GM12878 (cell line): ENCODE measurements around the gene HSD17B10. TPM values are rescaled to one million over a fixed set of nuclear protein-coding genes. Genes with fewer than 3 reads are reported as not detected.

Experiments
- ATAC-seq: fragments of 200-7000 bp; cut with Tn5 transposase; 3 replicates; pipeline ENCODE4 v1.9.1; 2020; ENCODE audit warnings: mild to moderate bottlenecking, moderate library complexity
- BruUV-seq: library from RNA; stranded (reverse); fragments of 400-500 nt; replicated peaks from 2 replicates; lab custom pipeline; 2021; lab: Mats Ljungman, UMichigan
- CTCF ChIA-PET: fragments of 300-600 bp; sonication (Branson Sonifier 250); formaldehyde crosslinking; extraction: SDS; loops from one replicate; lab custom pipeline; 2021; ENCODE audit warnings: inconsistent platforms; lab: Yijun Ruan, JAX
- POLR2A ChIA-PET: fragments of 350-600 bp; formaldehyde crosslinking; extraction: SDS; loops from one replicate; lab custom pipeline; 2021; ENCODE audit warnings: inconsistent platforms; lab: Charles Lee
- RAD21 ChIA-PET: fragments of 300-600 bp; sonication (Branson Sonifier 250); formaldehyde crosslinking; loops from one replicate; lab custom pipeline; 2023; ENCODE audit warnings: antibody characterized with exemption; ENCODE audit not compliant: unreplicated experiment; lab: Charles Lee
- SMC1A ChIA-PET: fragments of 300-600 bp; sonication (Branson Sonifier 250); formaldehyde crosslinking; loops from one replicate; lab custom pipeline; 2023; ENCODE audit not compliant: unreplicated experiment, uncharacterized antibody; lab: Charles Lee
- DNase-seq: peaks from one replicate; pipeline ENCODE4 v3.0.0-alpha.2; 2011; ENCODE audit warnings: low read depth, low spot score
- FAIRE-seq: peaks from 3 replicates; lab custom pipeline; 2011; peaks lifted over from hg19 to GRCh38; lab: Jason Lieb, UNC
- H2AFZ ChIP-seq: 2 replicates; pipeline ENCODE4 v1.6.0; 2011; ENCODE audit warnings: low read depth, low read length, control low read depth; ENCODE audit not compliant: control insufficient read depth
- H3K27ac ChIP-seq: 2 replicates; pipeline ENCODE4 v1.5.1; 2011; ENCODE audit warnings: control low read depth; ENCODE audit not compliant: control insufficient read depth, insufficient read depth
- H3K27me3 ChIP-seq, 2 experiments: replicated peaks in 1 of 2; 2 replicates each; pipeline versions ENCODE4 v1.6.0 to v1.6.1; 2011; ENCODE audit warnings: low read length in 1 of 2; ENCODE audit not compliant: control insufficient read depth in 2 of 2, insufficient read depth in 2 of 2
- H3K36me3 ChIP-seq, 2 experiments: 2 replicates each; pipeline ENCODE4 v1.5.1; 2011; ENCODE audit warnings: low read length in 1 of 2; ENCODE audit not compliant: control insufficient read depth in 2 of 2, insufficient read depth in 2 of 2
- H3K4me1 ChIP-seq: 2 replicates; pipeline ENCODE4 v1.6.1; 2011; ENCODE audit warnings: mild to moderate bottlenecking, low read length, moderate library complexity, mixed read lengths; ENCODE audit not compliant: control insufficient read depth, insufficient read depth
- H3K4me2 ChIP-seq: 2 replicates; pipeline ENCODE4 v1.6.0; 2011; ENCODE audit warnings: control low read depth; ENCODE audit not compliant: control insufficient read depth, insufficient read depth
- H3K4me3 ChIP-seq: fragments of 200-600 bp; sonication (generic); 2 replicates; pipeline ENCODE4 v1.5.1; 2016
- H3K79me2 ChIP-seq: 2 replicates; pipeline ENCODE4 v1.6.0; 2011; ENCODE audit warnings: low read length; ENCODE audit not compliant: control insufficient read depth, insufficient read depth
- H3K9ac ChIP-seq: 2 replicates; pipeline ENCODE4 v1.8.0; 2011; ENCODE audit warnings: low read length, control low read depth, mixed read lengths; ENCODE audit not compliant: control insufficient read depth, insufficient read depth
- H3K9me3 ChIP-seq: replicated peaks from 3 replicates; pipeline ENCODE4 v1.5.1; 2011; ENCODE audit warnings: mild to moderate bottlenecking, low read length; ENCODE audit not compliant: control insufficient read depth, insufficient read depth
- H4K20me1 ChIP-seq: 2 replicates; pipeline ENCODE4 v1.6.0; 2011; ENCODE audit not compliant: control insufficient read depth, insufficient read depth
- ASH2L ChIP-seq: fragments of 300-600, 200-600 bp; sonication (generic); IDR thresholded peaks from 2 replicates; pipeline ENCODE4 v1.6.1; 2017; ENCODE audit warnings: low read depth, mild to moderate bottlenecking, borderline replicate concordance
- ETV6 ChIP-seq, 2 experiments: fragments of 450-650 bp in 1 of 2; IDR thresholded peaks in 1 of 2; conservative IDR thresholded peaks in 1 of 2; 2 replicates each; pipeline ENCODE4 v1.6.1; 2014; ENCODE audit warnings: antibody characterized with exemption in 1 of 2, borderline replicate concordance in 1 of 2, low read depth in 1 of 2, mild to moderate bottlenecking in 1 of 2, moderate library complexity in 1 of 2
- FOXM1 ChIP-seq: IDR thresholded peaks from 2 replicates; pipeline ENCODE4 v1.6.1; 2012; ENCODE audit warnings: low read depth, mild to moderate bottlenecking, inconsistent platforms, low read length, moderate library complexity
- IKZF1 ChIP-seq: fragments of 450-650 bp; conservative IDR thresholded peaks from 2 replicates; pipeline ENCODE4 v1.6.1; 2017; ENCODE audit warnings: antibody characterized with exemption, mild to moderate bottlenecking
- KAT2A ChIP-seq: conservative IDR thresholded peaks from 2 replicates; pipeline ENCODE4 v1.6.1; 2011; ENCODE audit warnings: low read depth, low read length; ENCODE audit not compliant: control insufficient read depth
- KLF5 ChIP-seq: fragments of 450-650 bp; IDR thresholded peaks from 2 replicates; pipeline ENCODE4 v1.6.1; 2014; ENCODE audit warnings: mild to moderate bottlenecking; ENCODE audit not compliant: partially characterized antibody
- RCOR1 ChIP-seq: conservative IDR thresholded peaks from 2 replicates; pipeline ENCODE4 v1.6.1; 2012; ENCODE audit warnings: low read depth, low read length, improper control_type of control experiment
- ZSCAN29 ChIP-seq: fragments of 450-650 bp; IDR thresholded peaks from 2 replicates; pipeline ENCODE4 v1.6.1; 2017; ENCODE audit warnings: mild to moderate bottlenecking, moderate library complexity
- WGBS: methylation state at CpG from one replicate; pipeline ENCODE4 v1.1.6; 2016; ENCODE audit warnings: low lambda C conversion rate; ENCODE audit not compliant: insufficient replicate concordance, insufficient coverage; ENCODE audit errors: missing lambda C conversion rate; 5-methylcytosine and 5-hydroxymethylcytosine counted together
- in situ Hi-C: fragments of 300-500 bp; cut with MboI; formaldehyde crosslinking; loops from 9 replicates; pipeline ENCODE4 v1.14.3; 2018; ENCODE audit warnings: mixed read lengths
- intact Hi-C: fragments of 100-400 bp; cut with micrococcal nuclease; formaldehyde crosslinking; loops from one replicate; pipeline ENCODE4 v1.14.2; 2022; ENCODE audit not compliant: unreplicated experiment
- polyA plus RNA-seq, 11 experiments: library from polyadenylated mRNA; depleted of rRNA in 4 of 11; unstranded in 6 of 11; stranded (reverse) in 5 of 11; fragments of >200 nt; fragmentation: Nextera tagmentation in 4 of 11; fragmentation: Illumina TruSeq in 1 of 11; extraction: Ambion mirVana in 4 of 11; extraction: Trizol in 1 of 11; gene quantifications; 1 replicate in 1 of 11; 2 replicates in 10 of 11; pipeline versions ENCODE4 v1.2.1 to v1.2.3, GENCODE V29; 2011 to 2016; ENCODE audit warnings: inconsistent platforms in 2 of 11, missing spikeins in 2 of 11, low read depth in 1 of 11
- total RNA-seq, 4 experiments: library from RNA; depleted of rRNA in 3 of 4; stranded (reverse); fragments of >200 nt in 3 of 4; fragmentation: Illumina TruSeq in 1 of 4; extraction: Trizol in 1 of 4; gene quantifications; 2 replicates each; pipeline versions ENCODE4 v1.2.1 to v1.2.3, GENCODE V29; 2013 to 2021
- TF ChIP-seq, protein P1 (sequence below): fragments of 450-650 bp; IDR thresholded peaks from 2 replicates; pipeline ENCODE4 v1.6.1; 2016; ENCODE audit warnings: mild to moderate bottlenecking, moderate library complexity, borderline replicate concordance
- TF ChIP-seq, protein P2 (sequence below): fragments of 450-650 bp; IDR thresholded peaks from 2 replicates; pipeline ENCODE4 v1.6.1; 2017; ENCODE audit warnings: borderline replicate concordance

HSD17B10 gene
- total and polyA plus RNA-seq, 10 of the 15 experiments (the other 5 are each of a cell fraction or from before 2014, with no cell fraction given), result 43.7 to 313 (median 187) TPM

DNA sequence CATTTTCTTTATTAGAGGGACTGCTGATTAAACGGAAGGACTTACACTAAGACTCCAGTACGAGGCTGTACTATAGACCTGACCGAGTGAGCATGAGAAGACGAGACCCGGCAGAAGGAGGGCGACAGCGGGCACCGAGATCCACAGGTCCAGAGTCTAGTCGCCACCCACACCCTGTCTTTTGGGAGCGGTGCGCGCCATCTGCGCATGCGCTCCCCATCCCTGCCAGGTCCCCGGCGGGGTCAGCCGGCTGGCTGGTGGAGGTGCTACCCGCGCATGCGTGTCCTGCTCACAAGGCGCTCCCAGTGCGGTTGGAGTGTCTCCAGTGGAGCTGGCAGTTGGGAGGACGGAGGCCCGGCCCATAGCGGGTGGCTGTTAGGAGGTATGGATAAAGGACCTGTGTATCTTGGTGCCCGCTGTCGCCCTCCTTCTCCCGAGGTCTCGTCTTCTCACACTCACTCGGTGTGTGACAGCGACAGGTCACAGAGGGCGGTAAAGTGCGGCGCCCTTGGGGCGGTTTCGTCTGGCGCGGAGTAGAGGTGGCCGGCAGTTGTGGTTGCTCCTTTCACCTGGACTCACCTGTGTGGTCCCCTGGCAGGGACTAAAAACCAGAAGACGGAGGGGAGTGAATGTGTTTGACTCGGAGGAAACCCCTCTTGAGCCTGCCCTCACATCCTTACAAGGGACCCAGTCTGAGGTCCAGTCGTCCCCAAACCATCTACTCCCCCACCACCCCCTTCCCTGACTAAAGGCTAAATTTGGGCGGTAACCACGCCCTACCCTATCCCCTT is 7.6 kb upstream of the HSD17B10 start (continued):
- peak; percentile 66 for TF ChIP-seq IKZF1

DNA sequence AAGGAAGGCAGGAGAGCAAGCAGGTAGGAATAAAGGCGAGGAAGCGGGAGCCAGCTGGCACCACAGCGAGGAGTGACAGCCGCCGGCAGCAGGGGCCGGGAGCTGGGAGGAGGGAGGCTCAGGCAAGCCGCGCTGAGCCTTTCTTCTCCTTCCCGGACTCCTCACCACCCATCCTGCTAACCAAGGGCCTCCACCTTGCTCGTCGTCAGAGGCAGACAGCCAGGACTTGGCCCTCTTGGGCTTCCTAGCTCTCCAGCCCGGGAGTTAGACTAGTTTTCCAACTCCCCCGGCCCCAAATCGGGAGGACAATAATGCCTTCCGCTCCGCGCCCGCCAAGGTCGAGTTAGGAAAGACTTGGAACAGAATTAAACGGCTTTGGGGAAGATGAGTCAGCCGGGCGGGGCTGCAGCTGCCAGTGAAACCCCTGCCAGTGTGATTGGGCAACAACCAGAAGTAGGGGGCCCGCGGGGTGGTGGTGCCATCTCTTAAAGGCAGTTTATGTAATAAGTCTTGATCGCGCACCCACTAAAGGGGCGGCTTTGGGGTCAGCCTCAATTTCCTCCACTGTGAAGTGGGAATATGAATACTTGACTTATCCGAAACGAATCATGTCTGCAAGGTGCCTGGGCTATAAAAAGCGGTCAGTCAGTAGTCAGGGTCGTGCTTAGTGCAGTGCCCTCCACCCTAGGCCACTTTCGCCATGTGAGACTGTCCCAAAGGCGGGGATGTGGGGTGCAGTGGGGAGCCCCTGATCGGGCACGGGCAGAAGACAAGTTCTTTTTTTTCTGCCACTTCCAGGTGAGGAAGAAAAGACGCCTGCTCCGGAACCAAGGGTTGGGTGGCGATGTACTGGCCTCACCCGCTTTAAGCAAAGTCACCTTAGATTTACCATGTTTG is 6.7 kb upstream of the HSD17B10 start:
- Histone ChIP-seq H3K27ac (no peak overlapping the region), H3K4me1 (peaks cover 4% of the 10 kb centered on the region; the same call in 1 of the 2 replicates), H3K9ac (no peak overlapping the region), H3K4me2 (peak overlapping the region; percentile 87), H2AFZ (peak overlapping the region; percentile 87), H4K20me1 (no peaks in the 10 kb centered on the region), H3K36me3 (no peaks in the 10 kb centered on the region), H3K27me3 (peaks cover 0 to 3% of the 10 kb centered on the region in 2 experiments; a peak in 1 of 4 replicates), H3K4me3 (peak overlapping the region; percentile 65; the same call in 1 of the 2 replicates), H3K79me2 (no peaks in the 10 kb centered on the region), H3K9me3 (no peaks in the 10 kb centered on the region)
- in situ Hi-C loops (no loop called here), intact Hi-C loops (no loop called here)
- DNase-seq (no peak), FAIRE-seq (no peak), ATAC-seq (peak; percentile 8)
- 36% methylated on average over 39 of the region's 39 CpGs for WGBS
- TF ChIP-seq RCOR1, result no peak
- TF ChIP-seq, protein P1, sequence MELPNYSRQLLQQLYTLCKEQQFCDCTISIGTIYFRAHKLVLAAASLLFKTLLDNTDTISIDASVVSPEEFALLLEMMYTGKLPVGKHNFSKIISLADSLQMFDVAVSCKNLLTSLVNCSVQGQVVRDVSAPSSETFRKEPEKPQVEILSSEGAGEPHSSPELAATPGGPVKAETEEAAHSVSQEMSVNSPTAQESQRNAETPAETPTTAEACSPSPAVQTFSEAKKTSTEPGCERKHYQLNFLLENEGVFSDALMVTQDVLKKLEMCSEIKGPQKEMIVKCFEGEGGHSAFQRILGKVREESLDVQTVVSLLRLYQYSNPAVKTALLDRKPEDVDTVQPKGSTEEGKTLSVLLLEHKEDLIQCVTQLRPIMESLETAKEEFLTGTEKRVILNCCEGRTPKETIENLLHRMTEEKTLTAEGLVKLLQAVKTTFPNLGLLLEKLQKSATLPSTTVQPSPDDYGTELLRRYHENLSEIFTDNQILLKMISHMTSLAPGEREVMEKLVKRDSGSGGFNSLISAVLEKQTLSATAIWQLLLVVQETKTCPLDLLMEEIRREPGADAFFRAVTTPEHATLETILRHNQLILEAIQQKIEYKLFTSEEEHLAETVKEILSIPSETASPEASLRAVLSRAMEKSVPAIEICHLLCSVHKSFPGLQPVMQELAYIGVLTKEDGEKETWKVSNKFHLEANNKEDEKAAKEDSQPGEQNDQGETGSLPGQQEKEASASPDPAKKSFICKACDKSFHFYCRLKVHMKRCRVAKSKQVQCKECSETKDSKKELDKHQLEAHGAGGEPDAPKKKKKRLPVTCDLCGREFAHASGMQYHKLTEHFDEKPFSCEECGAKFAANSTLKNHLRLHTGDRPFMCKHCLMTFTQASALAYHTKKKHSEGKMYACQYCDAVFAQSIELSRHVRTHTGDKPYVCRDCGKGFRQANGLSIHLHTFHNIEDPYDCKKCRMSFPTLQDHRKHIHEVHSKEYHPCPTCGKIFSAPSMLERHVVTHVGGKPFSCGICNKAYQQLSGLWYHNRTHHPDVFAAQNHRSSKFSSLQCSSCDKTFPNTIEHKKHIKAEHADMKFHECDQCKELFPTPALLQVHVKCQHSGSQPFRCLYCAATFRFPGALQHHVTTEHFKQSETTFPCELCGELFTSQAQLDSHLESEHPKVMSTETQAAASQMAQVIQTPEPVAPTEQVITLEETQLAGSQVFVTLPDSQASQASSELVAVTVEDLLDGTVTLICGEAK, result no peak
- TF ChIP-seq ETV6 (conservative IDR thresholded peaks at IDR 0.05 in 1 of 2, IDR thresholded peaks at IDR 0.05 in 1 of 2; ENCODE audit: borderline replicate concordance in 1 of 2, low read depth in 1 of 2), result no peak
- no peak for TF ChIP-seq KLF5
- no peak for TF ChIP-seq KAT2A
- TF ChIP-seq, protein P2, sequence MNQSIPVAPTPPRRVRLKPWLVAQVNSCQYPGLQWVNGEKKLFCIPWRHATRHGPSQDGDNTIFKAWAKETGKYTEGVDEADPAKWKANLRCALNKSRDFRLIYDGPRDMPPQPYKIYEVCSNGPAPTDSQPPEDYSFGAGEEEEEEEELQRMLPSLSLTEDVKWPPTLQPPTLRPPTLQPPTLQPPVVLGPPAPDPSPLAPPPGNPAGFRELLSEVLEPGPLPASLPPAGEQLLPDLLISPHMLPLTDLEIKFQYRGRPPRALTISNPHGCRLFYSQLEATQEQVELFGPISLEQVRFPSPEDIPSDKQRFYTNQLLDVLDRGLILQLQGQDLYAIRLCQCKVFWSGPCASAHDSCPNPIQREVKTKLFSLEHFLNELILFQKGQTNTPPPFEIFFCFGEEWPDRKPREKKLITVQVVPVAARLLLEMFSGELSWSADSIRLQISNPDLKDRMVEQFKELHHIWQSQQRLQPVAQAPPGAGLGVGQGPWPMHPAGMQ, result no peak
- no peak for TF ChIP-seq ASH2L
- TF ChIP-seq ZSCAN29, result no peak
- TF ChIP-seq FOXM1, result no peak
- ChIA-PET RAD21 (interaction anchor here (1.0 kb wide), 1 partner anchor 41 kb away, joined by 3 read pairs; no protein-coding TSS in a partner anchor), POLR2A (interaction anchor here (0.6 kb wide), 1 partner anchor 26 kb away, joined by 4 read pairs; no protein-coding TSS in a partner anchor), SMC1A (no interaction called here), CTCF (interaction anchor here (0.8 to 1.2 kb wide), 2 partner anchors 123 to 130 kb away, joined by 3 read pairs; no protein-coding TSS in a partner anchor)
- no TSS peak for BruUV-seq
